HG03095 (cell line): ENCODE data around the gene ADAM12.
"Not testable (repeated sequence)": the region's sequence is repeated elsewhere in the genome, so short reads cannot be mapped to it uniquely, and the experiment has no call there.

Source experiments
- ATAC-seq: cut with Tn5 transposase; IDR thresholded peaks from one replicate; pipeline ENCODE4 v1.9.1; 2021; ENCODE audit warnings: moderate library complexity; ENCODE audit not compliant: unreplicated experiment

The ADAM12 gene

GRCh38 chr10:126186766-126187165 is 201.5 kb downstream of the ADAM12 start:
- ATAC-seq = no peak

- no peak for ATAC-seq
Measured at GRCh38 chr10:126185676-126186447, 202.4 kb downstream of the ADAM12 start.

DNA sequence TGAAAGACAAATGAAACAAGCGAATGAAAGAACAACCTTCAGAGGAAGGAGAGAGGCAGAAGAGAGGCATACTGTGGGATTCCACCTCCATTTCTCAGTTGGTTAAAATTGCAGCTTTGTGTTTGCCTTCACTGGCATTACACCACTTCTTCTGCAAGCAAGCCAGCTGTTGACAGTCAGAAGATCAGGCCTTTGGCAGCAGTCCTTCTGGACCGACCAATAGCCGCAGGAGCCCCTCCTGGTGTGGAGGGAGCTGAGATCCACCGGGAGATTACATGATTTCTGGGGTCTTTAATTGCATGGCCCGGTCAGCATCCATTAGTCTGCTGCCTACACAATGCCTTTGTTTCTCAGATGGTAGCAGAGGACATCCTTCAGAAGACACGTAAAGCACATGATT is 206.7 kb downstream of the ADAM12 start:
- no peak for ATAC-seq

DNA sequence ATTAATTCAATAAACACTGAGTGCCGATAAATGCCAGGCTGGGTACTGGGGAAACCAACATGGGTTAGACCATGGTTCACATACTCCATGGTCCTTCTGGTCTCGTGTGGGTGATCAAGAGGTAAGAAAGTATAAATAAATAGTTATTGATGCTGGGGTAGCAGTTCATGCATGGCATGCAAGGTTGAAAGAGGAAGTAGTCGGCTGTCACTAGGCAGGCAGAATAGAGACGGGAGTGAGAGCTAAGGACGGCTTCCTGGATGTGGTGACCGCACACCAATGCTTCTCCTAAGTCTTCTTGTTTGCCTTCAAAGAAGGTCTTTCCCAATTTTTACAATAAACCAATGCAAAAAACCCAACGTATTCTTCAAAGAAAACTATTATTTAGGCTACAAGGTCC is 208.6 kb downstream of the ADAM12 start:
- ATAC-seq = no peak

DNA sequence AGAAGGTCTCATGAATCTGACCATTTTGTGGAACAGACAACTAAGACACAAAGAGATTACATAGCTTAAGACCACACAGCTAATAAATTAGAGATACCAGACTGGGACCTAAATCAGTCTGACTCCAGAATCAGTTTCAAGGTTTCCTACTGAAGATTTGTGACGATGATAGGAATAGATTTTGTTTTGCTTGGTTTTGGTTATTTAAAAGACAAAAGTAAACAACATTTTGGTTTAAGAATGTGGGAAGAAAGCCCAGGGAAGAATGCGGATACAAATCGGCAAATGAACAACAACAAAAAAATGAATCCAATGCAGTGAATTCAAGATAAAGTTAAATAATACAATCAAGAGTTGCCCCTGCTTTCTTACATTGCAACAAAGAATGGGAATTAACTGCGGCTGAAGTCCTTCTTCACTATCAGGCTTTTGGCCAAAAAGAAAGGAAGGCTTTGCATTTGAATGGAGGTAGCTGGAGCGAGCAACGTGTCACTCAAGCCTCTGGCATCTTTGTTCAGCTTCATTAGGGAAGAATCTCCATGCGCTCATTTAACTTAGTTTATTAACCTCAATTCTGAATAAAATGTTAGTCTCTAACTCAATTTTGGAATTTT is 210.8 kb downstream of the ADAM12 start:
- no peak for ATAC-seq

DNA sequence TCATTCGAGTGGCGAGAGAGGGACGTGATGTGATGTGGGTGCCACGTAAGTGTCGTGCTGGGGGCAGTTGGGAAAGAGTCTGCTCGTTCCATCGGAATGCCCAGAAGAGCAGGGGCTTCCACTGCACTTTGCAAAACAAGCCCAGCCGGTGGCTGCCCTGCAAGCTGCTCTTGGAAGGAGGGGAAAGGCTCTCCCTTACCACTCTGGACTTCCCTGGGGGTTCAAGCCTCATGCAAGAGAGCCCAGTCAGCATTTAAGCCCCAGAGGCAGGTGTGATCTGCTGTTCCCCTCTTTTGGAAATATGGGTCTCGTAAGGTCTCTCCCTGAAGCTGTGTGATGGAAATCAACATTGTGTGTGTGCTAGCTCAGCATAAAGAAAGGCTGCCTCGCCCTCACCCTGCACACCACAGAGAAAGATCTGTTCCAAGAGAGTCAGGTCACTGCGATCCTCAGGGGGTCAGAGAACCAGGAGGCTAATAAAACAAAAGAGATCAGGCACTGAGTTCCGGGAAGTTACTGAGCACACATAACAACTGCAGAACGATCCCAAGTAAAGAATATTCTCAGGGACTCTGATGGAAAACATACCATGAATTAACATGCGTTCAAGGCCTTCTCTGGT is 212.5 kb downstream of the ADAM12 start:
- ATAC-seq = no peak

GRCh38 chr10:126172755-126173154 is 215.5 kb downstream of the ADAM12 start:
- not testable (repeated sequence) for ATAC-seq

DNA sequence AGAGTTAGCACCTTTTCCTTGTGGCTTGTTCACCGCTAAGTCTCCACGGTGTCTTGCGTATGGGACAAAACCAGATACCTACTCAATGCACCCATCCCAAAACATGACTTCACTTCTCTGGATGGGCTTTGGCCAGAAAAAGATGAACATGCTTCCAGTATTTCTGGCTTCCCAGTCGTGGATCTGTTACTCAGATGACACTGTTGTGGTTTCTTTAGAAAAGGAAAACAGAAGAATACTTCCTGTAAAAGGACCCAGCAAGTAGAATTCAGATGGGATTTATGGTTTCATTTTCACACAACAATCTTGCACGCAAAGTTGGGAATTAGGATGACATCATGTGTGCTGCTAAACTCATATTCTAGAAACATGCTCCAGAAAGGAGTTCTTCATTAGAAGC is 216.7 kb downstream of the ADAM12 start:
- no peak for ATAC-seq

GRCh38 chr10:126170776-126171175 is 217.5 kb downstream of the ADAM12 start:
- no peak for ATAC-seq

- ATAC-seq = no peak
Measured at GRCh38 chr10:126170371-126170770, 217.9 kb downstream of the ADAM12 start.

GRCh38 chr10:126169899-126170298 is 218.4 kb downstream of the ADAM12 start:
- no peak for ATAC-seq

DNA sequence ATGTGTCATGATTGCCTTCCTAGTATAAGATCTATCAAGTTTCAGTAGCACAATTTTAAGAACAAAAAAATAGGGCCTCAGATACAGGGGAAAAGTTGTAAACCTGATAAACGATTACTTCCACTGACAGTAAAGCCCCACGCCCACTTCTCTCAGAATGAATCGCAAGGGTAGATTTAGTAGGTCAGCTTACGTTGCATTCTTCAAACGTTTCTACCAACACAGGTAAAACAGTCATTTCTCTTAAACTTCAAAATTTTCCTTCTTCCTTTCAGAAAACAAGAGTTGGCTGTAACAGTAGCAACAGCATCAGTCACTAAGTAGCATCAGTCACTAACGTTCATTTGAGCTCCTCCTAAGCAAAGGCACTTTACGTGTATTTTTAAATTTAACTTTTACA is 221.5 kb downstream of the ADAM12 start:
- no peak for ATAC-seq

GRCh38 chr10:126165874-126166273 is 222.4 kb downstream of the ADAM12 start:
- ATAC-seq = no peak

DNA sequence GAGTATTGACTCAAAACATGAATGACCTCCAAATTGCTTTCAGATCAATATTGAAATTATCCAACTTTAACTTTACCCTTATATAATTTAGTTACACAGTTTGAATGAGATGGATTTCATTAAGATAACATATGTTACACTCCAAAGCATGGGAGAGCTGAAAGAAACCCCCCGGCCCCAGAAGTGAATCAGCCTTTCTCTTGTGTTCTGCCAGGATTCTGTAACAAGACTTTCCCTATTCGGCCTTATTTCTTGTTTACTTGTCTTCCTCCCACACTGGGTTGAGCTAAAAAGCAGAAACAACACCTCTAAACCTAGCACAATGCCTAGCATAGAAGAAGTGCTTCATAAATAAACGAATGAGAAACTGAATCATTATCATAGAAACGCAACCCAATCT is 224.8 kb downstream of the ADAM12 start:
- ATAC-seq = no peak

- ATAC-seq = no peak
Measured at GRCh38 chr10:126161691-126162090, 226.6 kb downstream of the ADAM12 start.

DNA sequence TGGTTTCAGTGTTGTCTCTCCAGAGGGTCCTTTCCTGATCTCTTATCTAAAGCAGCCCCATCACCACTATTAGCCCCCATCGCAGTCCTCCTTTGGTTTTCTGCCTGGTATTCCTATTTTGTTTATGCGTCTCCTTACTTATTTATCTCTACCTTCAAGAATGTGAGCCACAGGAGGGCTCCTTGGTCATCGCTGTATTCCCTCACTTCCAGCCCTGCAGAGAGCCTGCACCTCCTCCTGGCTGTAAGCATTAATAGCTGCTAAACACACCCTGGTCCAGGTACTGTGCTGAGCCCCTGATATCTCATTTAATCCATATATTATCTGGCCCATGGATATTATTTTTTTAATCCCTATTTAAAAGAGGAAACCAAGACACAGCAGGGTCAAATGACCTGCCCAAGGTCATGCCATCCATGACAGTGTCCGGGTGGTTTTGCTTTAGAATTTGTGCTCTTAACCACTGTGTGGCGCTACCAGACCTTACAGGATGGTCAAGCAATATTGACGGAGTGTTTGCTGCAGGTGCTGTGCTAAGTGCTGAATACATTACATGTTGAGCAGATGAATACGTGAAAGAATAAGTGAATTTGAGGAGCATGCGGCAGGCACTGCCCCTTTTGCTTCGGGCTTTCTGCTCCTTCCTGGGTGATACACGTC is 227.2 kb downstream of the ADAM12 start:
- no peak for ATAC-seq

DNA sequence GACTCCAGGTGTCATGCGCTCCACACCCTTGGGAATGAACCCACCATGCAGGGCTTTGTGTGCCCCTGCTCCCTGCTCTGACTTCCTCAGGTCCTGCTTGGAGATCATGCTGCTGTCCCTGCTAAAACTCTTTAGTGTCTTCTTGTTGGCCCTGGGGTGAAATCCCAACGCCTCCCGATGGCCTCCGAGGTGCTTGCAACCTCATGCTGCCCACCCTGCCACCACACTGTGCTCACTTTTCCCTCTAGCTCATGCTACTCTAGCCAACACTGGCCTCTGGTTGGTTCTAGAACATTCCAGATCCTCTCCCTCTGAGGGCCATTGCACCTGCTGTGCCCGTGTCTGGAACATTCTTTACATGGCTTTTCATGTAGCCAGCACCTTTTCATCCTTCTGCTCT is 227.7 kb downstream of the ADAM12 start:
- no peak for ATAC-seq

- no peak for ATAC-seq
Measured at GRCh38 chr10:126158133-126158892, 230.0 kb downstream of the ADAM12 start.

DNA sequence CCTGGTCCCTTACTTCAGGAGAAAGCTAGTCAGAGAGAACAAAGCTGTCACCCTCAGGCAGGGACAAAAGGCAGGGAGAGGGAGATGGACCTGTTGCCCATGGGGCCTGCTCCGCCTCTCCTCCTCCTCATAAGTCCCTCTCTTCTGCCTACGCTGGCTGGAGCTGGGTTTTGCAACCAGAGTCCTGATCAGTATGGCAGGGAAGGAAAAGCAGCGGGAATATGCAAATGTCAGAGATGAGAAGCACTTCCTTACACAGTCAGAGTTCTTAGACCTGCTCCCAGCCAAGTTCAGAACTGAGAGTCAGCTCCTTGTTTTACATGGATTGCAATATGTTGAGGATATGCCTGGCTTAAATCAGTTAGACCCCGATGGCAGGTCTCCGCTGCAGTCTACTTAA is 231.1 kb downstream of the ADAM12 start:
- ATAC-seq = no peak

- ATAC-seq = no peak
Measured at GRCh38 chr10:126156503-126156902, 231.8 kb downstream of the ADAM12 start.

DNA sequence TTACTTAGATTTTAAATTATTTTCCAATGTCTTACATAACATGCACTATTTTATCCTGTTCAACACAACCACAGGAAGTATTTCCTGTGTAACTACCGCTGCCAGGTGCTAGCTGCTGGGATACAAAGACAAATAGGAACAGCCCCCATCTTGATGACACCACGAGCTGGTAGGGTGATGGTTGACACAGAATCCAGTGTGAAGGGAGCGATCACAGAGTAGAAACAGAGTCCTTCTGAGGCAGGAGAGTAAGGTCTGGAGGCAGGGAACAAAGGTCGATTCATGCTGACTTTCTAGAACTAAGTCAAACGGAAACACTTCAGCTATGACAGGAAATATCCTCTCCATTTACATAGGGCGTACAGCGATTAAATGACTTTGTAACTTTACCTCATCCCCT is 232.3 kb downstream of the ADAM12 start:
- no peak for ATAC-seq
